HG03159 (cell line): Measurements from ENCODE around the gene CAMK2N2.

Experiments used
- ATAC-seq: cut with Tn5 transposase; IDR thresholded peaks from one replicate; pipeline ENCODE4 v1.9.1; 2021; ENCODE audit warnings: mild to moderate bottlenecking, moderate library complexity; ENCODE audit not compliant: unreplicated experiment

CAMK2N2 gene

DNA sequence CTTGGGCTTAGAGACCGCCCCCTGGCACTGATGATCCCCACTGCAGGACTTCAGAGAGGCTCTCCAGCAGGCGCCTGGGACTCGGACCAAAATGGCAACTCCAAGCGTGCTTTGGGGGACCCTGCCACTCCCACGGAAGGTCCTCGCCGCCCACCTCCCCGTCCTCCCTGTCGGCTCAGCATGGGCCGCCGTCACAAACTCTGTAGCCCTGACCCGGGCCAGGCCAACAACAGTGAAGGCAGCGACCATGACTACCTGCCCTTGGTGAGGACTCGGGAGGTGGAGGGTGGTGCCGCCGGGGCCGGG is 20.3 kb downstream of the CAMK2N2 start:
- no peak for ATAC-seq

DNA sequence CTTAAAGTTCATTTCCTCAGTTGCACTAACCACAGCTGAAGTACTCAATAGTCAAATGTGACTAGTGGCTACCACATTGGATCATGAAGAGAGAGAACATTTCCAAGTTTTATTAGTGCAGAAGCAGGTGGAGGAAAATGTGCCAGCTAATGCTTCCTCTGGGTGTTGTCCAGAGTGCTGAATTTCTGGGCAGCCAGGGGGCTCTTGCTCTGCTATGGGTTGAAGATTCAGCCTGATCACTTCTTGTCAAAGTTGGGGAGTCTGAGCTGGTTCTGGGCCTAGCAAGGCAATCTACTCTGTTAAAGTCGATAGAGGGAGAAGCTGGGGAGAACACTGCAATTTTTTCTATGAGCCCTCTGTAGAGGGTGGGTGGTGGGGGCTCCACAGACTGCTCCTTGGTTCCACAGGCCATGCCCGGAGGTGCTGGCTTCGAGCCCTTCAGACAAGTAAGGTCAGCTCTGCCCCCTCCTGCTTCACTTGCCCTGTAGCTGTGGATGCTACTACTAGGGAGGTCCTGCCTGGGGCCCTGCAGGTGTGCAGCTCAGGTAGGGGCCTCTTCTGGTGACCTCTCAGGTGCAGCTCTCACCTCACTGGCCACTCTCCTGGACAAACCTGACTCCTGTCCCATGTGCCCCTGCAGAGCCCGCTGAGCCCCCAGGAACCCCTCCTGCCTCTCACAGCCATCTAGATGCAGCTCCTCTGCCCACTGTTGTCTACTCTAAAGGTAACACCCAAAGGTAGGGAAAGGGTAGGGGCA is 20.8 kb downstream of the CAMK2N2 start:
- ATAC-seq = no peak

DNA sequence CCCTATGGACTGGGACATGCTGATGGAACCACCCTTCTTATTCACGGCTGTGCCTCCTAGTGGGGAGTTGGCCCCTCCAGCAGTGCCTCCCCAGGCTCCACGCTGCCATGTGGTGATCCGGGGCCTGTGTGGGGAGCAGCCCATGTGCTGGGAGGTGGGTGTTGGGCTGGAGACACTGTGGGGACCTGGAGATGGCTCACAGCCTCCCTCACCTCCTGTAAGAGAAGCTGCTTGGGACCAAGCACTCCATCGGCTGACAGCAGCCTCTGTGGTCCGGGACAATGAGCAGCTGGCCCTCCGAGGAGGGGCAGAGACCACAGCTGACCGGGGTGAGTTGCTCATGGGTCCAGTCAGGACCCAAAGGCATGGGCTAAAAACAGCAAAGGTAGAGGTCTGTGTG is 21.6 kb downstream of the CAMK2N2 start:
- ATAC-seq = no peak

DNA sequence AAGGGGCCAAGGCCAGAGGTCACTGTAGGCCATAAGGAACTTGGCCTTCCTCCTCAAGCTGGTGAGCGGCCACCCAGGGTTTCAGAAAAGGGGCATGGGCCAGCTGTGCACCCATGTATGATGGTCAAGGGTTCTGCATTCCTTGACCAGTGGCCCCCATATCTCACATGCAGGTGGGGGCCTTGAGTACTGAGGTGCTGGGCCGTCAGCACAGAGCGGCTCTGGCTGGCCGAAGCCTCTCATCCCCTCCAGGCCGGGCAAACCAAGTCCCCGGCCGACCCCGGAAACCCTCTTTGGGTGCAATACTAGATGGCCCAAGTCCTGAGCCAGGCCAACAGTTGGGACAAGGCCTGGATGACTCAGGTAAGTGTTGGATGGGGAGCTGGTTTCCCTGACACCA is 22.1 kb downstream of the CAMK2N2 start:
- no peak for ATAC-seq

DNA sequence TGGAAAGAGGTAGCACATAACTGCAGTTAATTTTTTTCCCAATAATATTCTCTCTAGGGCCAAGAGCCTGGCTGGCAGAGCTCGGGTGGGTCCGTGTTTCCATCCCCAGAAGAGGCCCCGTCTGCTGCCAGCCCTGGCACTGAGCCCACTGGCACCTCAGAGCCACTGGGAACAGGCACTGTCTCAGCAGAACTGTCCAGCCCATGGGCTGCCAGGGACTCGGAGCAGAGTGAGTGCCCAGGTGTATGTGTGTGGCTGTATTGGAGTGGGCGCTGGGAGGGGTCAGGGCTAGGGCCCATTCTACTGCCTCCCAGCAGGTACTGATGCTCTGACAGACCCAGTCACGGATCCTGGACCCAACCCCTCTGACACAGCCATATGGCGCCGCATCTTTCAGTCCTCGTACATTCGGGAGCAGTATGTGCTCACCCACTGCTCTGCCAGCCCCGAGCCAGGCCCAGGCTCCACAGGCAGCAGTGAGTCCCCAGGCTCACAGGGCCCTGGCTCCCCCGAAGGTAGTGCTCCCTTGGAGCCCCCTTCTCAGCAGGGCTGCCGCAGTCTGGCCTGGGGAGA is 23.0 kb downstream of the CAMK2N2 start:
- no peak for ATAC-seq

DNA sequence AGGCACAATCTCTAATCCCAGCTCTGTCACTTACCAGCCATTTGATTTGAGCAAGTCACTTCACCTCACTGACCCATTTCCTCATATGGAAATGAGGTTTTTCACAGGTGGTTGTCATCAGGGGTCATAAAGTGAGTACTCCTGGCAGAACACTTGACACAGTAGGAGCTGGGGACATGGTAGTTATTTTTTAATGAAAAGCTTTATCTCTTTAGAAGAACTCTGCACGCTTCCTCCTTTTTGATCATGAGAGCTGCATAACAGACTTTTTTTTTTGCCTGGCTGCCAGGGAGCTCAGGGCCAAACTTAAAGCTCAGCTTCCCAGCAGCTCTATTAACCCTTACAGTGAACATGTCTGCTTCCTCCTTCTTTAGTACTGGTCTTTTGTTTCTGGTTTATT is 23.5 kb downstream of the CAMK2N2 start:
- ATAC-seq = no peak

DNA sequence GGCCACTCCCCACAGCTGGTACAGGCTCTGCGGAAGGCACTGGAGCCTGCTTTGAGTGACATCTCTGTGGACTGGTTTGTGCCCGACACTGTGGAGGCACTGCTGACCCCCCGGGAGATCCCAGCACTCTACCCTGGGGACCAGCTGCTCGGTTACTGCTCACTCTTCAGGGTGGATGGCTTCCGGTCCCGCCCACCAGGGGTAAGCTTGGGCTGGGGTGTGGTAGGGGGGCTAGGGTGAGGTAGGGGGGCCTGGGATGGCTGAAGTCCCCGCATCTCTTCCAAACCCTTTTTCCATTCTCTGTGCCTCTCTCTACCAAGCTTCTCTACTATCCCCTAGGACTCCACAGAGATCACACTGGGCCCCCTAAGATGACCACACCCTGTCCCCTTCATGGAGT is 24.1 kb downstream of the CAMK2N2 start:
- no peak for ATAC-seq

DNA sequence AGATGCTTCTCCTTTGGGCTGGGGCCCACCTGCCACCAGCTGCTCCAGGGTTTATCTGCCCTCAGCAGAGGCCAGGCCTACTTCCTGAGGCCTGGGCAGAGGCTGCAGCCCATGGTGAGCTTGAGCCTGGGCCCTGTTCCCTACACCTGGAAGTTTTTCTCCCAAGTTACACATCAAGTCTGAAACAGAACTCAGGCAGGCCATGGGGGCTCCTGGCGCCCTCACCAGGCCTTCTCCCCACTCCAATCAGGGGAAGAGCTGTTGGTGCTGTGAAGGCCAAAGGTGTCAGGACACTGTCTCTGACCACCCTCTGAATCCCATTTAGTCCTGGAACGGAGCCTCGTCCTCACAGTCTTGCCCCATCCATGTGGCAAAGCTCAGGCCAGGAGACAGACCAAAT is 24.7 kb downstream of the CAMK2N2 start:
- ATAC-seq = no peak

DNA sequence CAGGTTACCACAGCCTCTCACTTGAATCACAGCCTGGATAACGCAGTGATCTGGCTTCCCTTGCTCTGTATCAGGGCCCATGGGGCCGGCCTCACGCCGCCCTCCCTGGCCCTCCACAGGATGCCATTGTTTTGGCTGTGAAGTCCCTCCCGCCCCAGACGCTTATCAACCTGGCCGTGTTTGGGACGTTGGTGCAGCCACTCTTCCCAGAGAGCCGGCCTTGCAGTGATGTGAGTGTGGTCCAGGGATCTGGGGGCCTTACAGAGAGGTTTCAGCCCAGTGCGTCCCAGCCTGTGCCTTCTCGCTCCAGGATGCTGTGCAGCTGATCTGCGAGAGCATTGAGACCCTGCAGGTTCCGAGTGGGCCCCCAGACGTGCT is 25.3 kb downstream of the CAMK2N2 start:
- ATAC-seq = no peak

DNA sequence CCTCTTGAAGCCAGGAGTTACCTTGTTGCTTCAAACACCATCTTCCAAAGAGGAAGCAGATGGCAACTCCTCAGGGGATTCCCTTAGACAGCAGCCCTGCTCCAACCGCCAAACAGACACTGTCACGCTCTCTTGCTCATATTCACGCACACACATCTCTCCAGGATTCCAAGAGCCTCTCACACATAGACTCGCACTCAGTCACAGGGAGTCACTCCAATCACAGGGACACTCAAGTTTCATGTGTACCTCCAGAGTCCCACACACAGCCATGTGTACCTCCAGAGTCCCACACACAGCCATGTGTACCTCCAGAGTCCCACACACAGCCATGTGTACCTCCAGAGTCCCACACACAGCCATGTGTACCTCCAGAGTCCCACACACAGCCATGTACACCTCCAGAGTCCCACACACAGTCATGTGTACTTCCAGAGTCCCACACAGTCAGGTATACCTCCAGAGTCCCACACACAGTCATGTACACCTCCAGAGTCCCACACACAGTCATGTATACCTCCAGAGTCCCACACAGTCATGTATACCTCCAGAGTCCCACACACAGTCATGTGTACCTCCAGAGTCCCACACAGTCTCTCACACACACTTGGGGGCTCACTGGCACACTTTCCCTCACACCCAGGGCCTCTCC is 25.8 kb downstream of the CAMK2N2 start:
- no peak for ATAC-seq

DNA sequence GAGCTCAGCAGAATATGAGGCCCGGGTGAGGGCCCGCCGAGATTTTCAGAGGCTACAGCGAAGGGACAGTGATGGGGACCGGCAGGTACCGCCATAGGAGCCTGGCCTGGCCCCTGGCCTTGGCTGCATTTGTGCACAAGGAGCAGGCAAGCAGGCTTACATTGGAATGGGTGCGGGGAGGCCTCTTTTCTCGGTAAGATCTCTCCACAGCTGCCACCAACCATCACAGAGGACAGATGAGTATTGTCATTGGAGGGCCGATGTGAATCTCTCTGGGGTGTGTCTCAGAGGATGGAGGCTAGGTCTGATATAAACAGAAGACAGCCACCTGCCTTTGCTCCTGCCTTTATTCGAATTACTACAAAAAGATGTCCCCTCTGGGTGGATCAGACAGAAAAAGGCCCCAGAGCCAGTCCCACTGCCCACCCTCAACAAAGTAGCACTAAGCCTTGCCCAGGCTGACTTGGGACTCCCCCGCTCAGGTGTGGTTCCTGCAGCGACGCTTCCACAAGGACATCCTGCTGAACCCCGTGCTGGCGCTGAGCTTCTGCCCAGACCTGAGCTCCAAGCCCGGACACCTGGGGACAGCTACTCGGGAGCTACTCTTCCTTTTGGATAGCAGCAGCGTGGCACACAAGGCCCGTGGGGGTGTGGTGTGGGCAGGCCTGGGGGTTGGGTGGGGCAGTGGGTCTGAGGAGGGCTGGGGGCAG is 26.5 kb downstream of the CAMK2N2 start:
- ATAC-seq = no peak

DNA sequence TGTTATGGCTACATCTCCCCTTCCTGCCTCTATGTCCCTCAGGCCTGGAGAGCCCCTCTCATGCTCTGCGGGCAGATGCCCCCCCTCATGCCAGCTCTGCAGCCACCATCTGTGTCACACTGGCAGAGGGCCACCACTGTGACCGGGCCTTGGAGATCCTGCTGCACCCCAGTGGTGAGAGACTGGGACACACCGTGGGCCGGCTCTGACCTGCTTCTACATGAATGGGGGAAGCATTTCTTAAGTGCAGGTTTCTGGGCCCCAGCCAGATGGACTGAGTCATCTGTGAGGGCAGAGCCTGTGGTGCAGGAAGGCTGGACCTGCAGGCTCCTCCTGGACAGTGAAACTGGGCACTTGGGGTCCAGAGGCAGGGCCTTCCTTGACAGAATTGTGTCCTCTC is 27.1 kb downstream of the CAMK2N2 start:
- no peak for ATAC-seq

DNA sequence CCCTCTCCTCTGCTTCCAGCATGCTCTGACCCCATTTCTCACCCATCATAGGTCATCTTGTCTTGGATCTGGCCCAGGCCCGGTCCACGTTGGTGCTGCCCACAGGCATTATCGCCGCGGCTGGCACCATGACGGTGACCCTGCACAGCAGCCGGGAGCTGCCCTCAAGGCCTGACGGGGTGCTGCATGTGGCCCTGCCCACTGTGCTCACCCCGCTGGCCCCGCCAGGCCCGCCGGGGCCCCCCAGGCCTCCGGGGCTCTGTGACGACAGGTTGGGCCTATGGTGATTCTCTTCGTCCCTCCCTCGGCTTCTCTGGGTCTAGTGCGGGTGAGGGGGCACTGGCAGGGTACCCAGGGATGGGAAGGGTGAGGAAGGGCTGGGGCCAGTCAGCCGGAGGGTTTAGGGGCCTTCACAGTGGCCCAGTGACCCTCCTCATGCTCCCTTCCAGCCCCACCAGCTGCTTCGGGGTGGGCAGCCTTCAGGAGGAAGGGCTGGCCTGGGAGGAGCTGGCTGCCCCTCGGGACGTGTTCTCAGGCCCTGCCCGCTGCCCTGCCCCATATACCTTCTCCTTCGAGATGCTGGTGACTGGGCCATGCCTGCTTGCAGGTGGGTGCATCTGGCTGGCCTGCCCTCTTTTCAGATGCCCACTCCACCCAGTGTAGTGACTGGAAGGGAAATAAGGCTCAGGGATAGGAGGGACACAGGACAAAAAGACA is 28.1 kb downstream of the CAMK2N2 start:
- ATAC-seq = no peak

DNA sequence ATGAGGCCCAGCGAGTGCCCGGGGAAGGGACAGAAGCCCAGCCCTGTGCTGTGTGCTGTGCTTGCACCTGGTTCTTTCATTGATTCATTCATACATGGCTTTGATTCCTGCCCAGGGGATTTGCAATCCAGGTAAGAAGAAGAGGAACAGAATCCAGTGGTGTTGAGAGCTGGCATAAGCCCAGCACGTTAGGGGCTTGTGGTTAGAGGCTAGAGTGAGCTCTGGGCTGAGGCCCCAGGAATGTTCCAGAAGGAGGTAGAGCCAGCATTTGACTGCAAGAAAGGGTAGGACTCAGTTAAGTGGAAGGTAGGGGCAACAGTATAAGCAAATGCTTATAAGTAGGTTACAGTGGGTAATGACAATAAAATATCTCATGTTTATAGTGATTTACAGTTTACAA is 29.7 kb downstream of the CAMK2N2 start:
- ATAC-seq = no peak

DNA sequence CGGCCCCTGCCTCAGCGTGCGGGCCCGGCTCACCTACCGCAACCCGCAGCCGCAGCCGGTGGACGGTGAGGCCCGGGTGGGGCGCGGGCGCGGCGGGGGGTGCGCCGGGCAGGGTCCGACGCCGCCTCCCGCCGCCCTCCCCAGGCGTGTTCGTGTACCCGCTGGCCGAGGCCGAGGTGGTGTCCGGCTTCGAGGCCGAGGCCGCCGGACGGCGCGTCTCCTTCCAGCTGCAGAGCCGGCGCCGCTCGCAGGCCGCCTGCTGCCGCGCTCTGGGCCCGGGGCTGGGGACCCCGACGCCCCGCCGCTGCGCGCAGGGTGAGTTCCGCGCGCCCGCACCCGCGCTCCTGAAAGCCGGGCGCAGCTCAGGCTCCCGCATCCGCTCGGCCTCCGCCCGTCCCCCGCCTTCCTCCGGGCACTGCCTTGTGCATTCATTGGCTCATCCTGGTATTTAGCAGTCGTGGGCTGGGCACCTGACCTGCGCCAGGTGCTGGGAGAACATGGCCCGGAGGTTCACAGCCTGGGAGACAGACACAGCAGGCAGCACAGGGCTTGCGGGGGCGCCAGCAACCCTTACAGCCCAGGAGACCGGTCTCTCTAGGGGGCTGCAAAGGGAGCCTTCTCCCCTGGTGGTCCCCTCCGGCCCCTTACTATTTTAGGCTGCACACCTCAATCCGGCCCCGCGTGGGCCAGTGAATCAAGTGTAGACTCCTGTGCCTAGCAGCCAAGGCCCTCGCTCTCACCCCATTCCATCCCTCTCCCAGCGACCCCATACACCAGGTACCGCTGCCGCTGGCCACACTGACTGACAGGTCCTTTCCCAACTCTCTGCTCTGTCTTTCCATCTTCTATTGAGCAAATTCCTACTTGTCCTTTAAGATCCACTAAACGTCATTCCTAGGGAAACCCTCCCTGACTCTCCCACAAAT is 30.5 kb downstream of the CAMK2N2 start:
- ATAC-seq = no peak

DNA sequence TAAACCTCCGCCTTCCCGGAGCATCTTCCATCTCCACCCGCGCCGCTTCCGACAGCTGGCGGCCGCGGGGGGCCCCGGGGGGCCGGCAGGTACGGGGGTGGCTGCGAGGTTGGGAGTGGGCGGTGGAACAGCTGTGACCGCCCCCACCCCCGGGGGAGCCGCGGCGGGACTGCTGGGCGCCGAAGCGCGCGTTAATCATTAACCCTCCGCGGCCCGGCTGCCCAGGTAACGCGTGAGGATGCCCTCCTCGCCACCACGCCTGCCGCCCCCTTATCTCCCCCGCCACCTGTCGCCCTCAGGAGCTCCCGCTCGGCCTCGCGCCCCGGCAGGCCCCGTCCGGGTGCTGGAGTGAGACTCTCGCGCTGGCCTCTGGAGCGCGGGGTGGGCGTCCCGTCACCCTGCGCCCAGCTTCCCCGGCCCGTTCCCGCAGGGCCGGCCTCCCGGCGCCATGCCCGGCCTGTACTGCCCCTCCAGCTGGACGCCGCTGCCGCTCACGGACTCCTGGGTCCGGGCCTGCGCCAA is 31.2 kb downstream of the CAMK2N2 start:
- ATAC-seq = no peak

DNA sequence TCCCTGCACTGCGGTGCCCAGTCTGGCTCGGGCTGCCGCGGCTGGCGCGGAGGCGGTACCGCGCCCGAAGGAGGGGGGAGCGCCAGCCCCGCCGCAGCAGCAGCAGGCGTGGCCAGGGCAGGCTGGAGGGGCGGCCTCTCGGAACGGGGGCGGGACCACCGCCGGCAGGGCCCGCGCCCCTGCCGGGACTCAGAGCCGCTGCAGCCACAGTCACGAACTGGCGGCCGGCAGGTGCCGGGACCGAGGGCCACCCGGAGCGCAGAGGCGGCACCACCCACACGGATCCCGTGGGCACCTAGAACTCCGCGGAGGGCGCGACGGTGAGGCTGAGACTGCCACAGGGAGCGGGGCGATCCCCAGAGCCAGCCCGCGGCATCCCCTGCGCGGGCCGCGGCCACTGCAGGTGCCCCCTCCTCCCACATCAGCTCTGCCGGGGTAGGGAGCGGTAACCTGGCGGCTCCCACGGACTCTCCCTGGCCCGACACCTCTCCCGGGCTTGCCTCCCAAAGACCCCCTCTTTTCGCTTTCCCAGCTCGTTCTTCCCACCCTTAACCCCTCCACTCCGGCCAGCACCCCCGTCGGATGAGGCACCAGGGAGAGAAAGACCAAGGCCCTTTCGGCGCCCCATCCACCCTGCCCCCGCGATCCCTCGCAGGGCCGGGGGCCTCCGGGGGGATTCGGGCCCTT is 31.8 kb downstream of the CAMK2N2 start, which contains the start of gene VWA5B2:
TSS of gene VWA5B2 (plus strand) at position 192 of the 687 bp plus-strand sequence. CDS start 944 bp downstream, outside the sequence.
- peak; percentile 84 for ATAC-seq

DNA sequence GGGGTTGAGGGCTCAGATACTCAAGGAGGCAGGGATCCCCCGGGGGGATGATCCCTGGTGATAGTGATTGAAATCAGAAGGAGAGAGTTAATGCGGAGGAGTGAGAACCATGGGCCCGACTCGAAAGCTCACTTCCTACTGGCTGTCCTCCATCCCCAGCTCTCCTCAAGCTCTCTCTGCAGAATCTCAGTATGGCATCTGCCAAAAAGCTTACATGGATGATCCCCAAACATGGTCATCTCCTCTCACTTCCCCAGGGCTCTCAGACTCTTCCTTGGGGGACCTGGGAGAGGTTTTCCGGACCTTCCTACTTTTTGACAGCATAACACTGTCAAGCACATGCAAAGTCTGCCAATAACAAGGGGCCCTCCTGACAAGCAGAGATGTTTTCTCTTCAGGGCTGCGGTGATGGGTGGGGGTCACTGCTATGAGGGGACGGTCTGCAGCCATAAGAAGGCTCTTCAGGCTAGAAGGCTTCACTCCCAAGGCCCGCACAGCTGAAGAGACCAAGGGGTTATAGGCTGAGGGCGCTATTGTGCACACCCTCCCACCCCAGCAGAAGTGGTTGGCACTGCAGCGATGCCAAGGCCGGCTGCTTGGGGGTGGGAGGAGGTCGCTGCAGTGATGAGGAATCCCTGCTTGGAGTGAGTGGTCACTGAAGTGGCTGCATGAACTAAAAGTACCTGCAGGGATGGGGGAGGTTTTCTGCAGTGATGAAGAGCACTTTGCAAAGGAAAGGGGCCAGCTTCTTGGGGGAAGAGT is 32.8 kb downstream of the CAMK2N2 start:
- ATAC-seq = no peak
